Colonic mucosa (tissue), 4 donors: ENCODE data around the gene ACBD5. TPM values are rescaled to one million over a fixed set of nuclear protein-coding genes. Genes with fewer than 3 reads are reported as not detected.

Experiments used
- DNase-seq: peaks from one replicate; pipeline ENCODE4 v3.0.0-alpha.2; 2020
- H3K27ac ChIP-seq: fragments of 200-600 bp; one replicate; pipeline ENCODE4 v1.8.0; 2021
- H3K27me3 ChIP-seq: fragments of 200-600 bp; one replicate; pipeline ENCODE4 v1.8.0; 2021
- H3K36me3 ChIP-seq: fragments of 200-600 bp; one replicate; pipeline ENCODE4 v1.8.0; 2021
- H3K4me1 ChIP-seq: fragments of 200-600 bp; one replicate; pipeline ENCODE4 v1.8.0; 2021; ENCODE audit warnings: mild to moderate bottlenecking
- H3K4me3 ChIP-seq: fragments of 200-600 bp; one replicate; pipeline ENCODE4 v1.8.0; 2021
- H3K9ac ChIP-seq, 2 donors: one replicate each; pipeline ENCODE4 v1.7.0; 2013; ENCODE audit warnings: control low read depth in 2 of 2, low read depth in 2 of 2, low read length in 2 of 2
- H3K9me3 ChIP-seq: fragments of 200-600 bp; one replicate; pipeline ENCODE4 v1.8.0; 2021
- intact Hi-C: fragments of 100-400 bp; cut with DNase I; formaldehyde crosslinking; loops from one replicate; pipeline ENCODE4 v1.14.1; 2022
- total RNA-seq, 2 donors: library from RNA; stranded (reverse); fragmentation: NEBNext Ultra II Directional in 1 of 2; extraction: Animal tissue kit (Norgen Biotek cat#: 25700) in 1 of 2; gene quantifications; one replicate each; pipeline ENCODE4 v1.2.1, GENCODE V29; 2021
- TF ChIP-seq, protein P1 (sequence below): fragments of 200-600 bp; IDR thresholded peaks from one replicate; pipeline ENCODE4 v1.8.0; 2022; ENCODE audit warnings: antibody characterized with exemption, mild to moderate bottlenecking
- donor health status: healthy.
- donor health status: DM: no; HTN: no; CAD: no.
- donor health status: DM: no; HTN: no; CAD: no.

The ACBD5 gene
- total RNA-seq, 2 donors from 2014 or later = 32.3 to 52.4 TPM

DNA sequence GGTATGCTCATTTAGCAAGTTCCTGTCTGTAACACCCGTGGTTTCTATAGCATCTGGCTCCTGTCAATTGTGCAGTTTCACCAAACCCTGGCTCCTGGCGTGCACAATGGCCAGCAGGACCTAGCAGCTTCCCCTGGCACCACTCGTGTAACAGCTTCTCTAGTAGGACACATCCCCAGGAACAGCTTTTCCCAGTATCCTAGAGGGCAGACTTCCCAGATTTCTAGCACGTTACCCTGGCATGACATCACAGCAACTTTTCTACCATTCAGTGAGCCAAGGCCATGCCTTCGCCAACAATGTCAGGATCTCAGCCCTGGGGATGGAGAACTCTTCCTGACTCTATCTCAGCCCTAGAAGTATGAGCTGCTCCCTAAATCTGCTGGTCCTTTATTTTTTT is 92.9 kb downstream of the ACBD5 start:
- H3K9ac ChIP-seq = no peak overlapping the region
- H3K36me3 ChIP-seq = peaks cover 11% of the 10 kb centered on the region

GRCh38 chr10:27145937-27146336 is 94.7 kb downstream of the ACBD5 start:
- H3K36me3 ChIP-seq = peaks cover 11% of the 10 kb centered on the region
- H3K9me3 ChIP-seq = no peaks in the 10 kb centered on the region
- TF ChIP-seq, protein P1, sequence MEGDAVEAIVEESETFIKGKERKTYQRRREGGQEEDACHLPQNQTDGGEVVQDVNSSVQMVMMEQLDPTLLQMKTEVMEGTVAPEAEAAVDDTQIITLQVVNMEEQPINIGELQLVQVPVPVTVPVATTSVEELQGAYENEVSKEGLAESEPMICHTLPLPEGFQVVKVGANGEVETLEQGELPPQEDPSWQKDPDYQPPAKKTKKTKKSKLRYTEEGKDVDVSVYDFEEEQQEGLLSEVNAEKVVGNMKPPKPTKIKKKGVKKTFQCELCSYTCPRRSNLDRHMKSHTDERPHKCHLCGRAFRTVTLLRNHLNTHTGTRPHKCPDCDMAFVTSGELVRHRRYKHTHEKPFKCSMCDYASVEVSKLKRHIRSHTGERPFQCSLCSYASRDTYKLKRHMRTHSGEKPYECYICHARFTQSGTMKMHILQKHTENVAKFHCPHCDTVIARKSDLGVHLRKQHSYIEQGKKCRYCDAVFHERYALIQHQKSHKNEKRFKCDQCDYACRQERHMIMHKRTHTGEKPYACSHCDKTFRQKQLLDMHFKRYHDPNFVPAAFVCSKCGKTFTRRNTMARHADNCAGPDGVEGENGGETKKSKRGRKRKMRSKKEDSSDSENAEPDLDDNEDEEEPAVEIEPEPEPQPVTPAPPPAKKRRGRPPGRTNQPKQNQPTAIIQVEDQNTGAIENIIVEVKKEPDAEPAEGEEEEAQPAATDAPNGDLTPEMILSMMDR = no peak
- H3K4me3 ChIP-seq = no peak overlapping the region
- intact Hi-C loops = no loop called here
- H3K27ac ChIP-seq = no peak overlapping the region
- no peaks in the 10 kb centered on the region for H3K27me3 ChIP-seq
- no peaks in the 10 kb centered on the region for H3K4me1 ChIP-seq
- no peak overlapping the region for H3K9ac ChIP-seq
- no peak for DNase-seq

More for the DNA sequence above, 92.9 kb downstream of the ACBD5 start:
- H3K9me3 ChIP-seq = no peaks in the 10 kb centered on the region
- DNase-seq = no peak
- H3K4me1 ChIP-seq = peaks cover 2% of the 10 kb centered on the region
- TF ChIP-seq, protein P1 = no peak
- H3K4me3 ChIP-seq = no peak overlapping the region
- intact Hi-C loops = no loop called here
- no peaks in the 10 kb centered on the region for H3K27me3 ChIP-seq
- no peak overlapping the region for H3K27ac ChIP-seq

Other genes starting within 250 kb of the ACBD5 start
- 1 to 10 TPM; 5.1 to 7.0 TPM for gene ANKRD26, start 140.3 kb downstream of the ACBD5 start, total RNA-seq
- gene YME1L1, start 86.4 kb downstream of the ACBD5 start, total RNA-seq = 100 to 1,000 TPM; 102 to 113 TPM
- gene MASTL, start 85.4 kb downstream of the ACBD5 start, total RNA-seq = 1 to 10 TPM; 6.4 to 9.1 TPM